Measurements from ENCODE around the gene ELP2.
"Not testable (repeated sequence)": the region's sequence is repeated elsewhere in the genome, so short reads cannot be mapped to it uniquely, and the experiment has no call there.

ELP2 gene, protein sequence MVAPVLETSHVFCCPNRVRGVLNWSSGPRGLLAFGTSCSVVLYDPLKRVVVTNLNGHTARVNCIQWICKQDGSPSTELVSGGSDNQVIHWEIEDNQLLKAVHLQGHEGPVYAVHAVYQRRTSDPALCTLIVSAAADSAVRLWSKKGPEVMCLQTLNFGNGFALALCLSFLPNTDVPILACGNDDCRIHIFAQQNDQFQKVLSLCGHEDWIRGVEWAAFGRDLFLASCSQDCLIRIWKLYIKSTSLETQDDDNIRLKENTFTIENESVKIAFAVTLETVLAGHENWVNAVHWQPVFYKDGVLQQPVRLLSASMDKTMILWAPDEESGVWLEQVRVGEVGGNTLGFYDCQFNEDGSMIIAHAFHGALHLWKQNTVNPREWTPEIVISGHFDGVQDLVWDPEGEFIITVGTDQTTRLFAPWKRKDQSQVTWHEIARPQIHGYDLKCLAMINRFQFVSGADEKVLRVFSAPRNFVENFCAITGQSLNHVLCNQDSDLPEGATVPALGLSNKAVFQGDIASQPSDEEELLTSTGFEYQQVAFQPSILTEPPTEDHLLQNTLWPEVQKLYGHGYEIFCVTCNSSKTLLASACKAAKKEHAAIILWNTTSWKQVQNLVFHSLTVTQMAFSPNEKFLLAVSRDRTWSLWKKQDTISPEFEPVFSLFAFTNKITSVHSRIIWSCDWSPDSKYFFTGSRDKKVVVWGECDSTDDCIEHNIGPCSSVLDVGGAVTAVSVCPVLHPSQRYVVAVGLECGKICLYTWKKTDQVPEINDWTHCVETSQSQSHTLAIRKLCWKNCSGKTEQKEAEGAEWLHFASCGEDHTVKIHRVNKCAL

GRCh38 chr18:36129300-36130038 lies at the start of gene ELP2, which contains the start of gene SLC39A6:
ELP2 (plus strand) TSS chr18:36129899; CDS start chr18:36129934, 35 bp downstream.
SLC39A6 (minus strand) TSS chr18:36129340; CDS start chr18:36127007, 2,333 bp downstream.
- DNase-seq, result peak; percentile 96

GRCh38 chr18:36081118-36081517 lies 48.6 kb upstream of the ELP2 start:
- DNase-seq, result not testable (repeated sequence)

- DNase-seq, result no peak
Measured at GRCh38 chr18:36083729-36084128, 46.0 kb upstream of the ELP2 start.

DNA sequence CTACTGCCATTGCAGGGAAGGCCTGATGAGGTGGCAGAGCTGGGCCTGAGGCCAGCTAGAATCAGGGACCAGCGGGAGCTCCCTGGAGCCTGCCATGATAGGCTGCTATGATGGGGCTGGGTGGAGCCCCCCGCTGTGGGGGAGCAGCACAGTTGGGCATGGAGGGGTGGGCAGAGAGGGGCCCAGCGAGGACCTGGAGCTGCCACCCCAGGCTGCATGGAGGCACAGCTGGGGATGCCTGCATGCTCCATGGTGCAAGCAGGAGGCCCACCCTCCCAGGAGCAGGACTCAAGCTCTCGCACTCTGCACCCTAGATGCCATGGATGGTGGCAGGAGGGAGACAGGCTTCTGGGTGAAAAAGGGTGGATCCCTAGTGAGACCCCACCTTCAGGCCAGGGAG lies 44.5 kb upstream of the ELP2 start:
- no peak for DNase-seq

DNA sequence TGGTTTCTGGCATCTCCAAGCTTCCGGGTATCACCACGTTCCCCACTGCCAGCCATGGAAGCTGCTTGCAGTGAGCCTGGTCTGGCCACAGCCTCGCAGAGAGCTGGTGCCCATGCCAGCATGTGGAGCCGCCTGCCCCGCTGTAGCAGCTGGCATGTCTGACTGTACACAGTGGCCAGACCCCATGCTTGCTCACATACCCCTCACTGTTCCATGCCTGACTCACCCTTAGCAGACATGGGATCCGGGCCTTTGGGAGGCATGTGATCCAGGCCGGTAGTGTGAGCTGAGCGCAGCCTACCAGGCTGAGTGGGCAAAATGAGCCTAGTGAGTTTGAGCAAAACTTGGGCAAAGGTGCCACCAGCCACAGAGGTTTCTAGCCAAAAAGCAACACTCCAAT lies 43.5 kb upstream of the ELP2 start:
- DNase-seq, result no peak

DNA sequence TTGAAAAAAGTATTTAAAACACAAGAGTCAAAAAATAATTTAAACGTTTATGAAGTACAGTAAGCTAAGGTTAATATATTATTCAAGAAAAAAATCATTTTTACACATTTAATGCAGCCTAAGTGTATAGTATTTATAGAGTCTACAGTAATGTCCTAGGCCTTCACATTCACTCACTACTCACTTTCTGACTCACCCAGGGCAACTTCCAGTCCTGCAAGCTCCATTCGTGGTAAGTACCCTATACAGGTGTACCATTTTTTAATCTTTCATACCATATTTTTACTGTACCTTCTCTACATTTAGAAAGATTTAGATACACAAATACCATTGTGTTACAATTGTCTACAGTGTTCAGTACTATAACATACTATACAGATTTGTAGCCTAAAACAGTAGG lies 41.4 kb upstream of the ELP2 start:
- DNase-seq, result no peak

DNA sequence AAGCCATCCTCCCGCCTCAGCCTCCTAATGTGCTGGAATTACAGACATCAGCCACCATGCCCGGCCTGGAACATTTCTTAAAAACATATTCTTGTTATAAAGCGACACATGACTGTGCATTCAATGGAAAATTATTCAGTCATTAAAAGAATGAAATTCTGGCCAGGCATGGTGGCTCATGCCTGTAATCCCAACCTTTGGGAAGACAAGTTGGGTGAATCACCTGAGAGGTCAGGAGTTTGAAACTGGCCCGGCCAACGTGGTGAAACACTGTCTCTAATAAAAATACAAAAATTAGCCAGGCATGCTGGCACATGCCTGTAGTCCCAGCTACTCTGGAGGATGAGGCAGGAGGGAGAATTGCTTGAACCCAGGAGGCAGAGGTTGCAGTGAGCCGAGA lies 40.7 kb upstream of the ELP2 start:
- no peak for DNase-seq

- DNase-seq, result not testable (repeated sequence)
Measured at GRCh38 chr18:36092116-36092515, 37.6 kb upstream of the ELP2 start.

GRCh38 chr18:36094431-36094830 lies 35.3 kb upstream of the ELP2 start:
- DNase-seq, result no peak

GRCh38 chr18:36095936-36096519 lies 33.7 kb upstream of the ELP2 start:
- DNase-seq, result no peak

DNA sequence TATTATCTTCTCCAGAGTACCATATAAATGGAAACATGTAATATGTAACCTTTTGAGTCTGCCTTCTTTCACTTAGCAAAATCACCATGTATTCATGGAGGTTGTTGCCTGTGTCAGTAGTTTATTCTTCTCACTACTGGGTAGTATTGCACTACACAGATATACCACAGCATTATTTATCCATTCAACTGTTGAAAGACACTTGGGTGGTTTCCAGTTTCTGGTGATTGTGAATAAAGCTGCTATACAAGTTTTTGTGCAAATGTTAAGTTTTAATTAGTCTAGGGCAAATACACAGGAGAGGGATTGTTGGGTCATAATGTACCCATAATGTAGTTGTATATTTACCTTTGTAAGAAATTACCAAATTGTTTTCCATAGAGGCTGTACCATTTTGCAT lies 32.7 kb upstream of the ELP2 start:
- no peak for DNase-seq

GRCh38 chr18:36099311-36099710 lies 30.4 kb upstream of the ELP2 start:
- no peak for DNase-seq

DNA sequence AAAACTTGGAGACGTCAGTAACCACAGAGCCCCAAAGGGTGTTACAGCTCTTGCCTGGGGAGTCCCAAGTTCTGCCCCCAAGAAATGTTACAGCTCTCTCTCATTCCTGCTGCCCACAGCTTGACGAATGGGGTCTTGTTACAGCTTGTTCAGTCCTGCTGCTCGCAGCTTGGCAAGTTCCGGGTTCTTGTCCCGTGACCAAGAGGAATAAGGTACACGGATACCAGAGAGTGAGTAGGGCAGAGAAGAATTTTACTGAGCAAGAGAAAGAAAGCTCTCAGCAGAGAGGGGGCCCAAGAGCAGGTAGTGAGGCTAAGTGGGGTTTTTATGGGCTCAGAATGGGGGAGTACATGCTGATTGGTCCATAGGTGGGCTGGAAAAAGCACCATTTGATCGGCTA lies 27.8 kb upstream of the ELP2 start:
- no peak for DNase-seq

GRCh38 chr18:36104749-36105148 lies 24.9 kb upstream of the ELP2 start:
- DNase-seq, result no peak

GRCh38 chr18:36107477-36107876 lies 22.2 kb upstream of the ELP2 start:
- no peak for DNase-seq

DNA sequence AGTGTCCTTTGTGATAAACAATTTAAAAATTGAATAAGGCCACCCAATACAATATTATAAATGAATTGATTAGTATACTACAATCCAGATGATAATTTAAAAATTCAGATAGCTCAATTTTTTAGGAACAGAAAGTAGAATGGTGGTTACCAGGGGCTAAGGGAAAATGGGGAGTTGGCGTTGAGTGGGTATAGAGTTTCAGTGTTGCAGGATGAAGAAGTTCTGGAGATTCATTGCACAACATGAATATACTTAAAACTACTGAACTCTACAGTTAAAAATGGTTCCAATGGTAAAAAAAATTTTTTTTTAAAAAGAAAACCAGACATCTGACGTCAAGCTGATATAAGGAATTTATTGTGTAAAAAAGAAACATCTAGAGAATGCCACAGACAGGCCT lies 21.5 kb upstream of the ELP2 start:
- DNase-seq, result no peak

GRCh38 chr18:36108601-36109000 lies 21.1 kb upstream of the ELP2 start:
- no peak for DNase-seq

GRCh38 chr18:36109737-36110136 lies 20.0 kb upstream of the ELP2 start:
- DNase-seq, result no peak

DNA sequence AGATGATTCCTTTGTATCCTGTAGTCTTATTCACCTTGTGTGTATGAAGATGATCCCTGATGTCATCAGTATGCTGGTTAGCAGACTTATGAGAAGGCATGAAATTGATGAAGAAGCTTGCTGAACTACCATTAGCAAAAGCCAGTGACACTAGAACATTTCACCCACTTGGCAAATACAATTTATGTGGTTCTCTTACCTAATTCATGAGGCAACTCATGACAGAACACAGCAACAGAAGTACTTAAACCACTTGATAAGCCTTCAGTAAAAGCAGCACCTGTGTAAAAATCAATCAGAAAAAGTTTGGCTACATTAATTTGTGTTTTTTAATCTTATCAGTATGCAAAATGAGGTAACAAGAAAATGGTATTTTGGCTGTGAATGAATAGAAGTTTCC lies 17.4 kb upstream of the ELP2 start:
- no peak for DNase-seq

- no peak for DNase-seq
Measured at GRCh38 chr18:36114251-36114650, 15.4 kb upstream of the ELP2 start.

- DNase-seq, result no peak
Measured at GRCh38 chr18:36114738-36115137, 15.0 kb upstream of the ELP2 start.

DNA sequence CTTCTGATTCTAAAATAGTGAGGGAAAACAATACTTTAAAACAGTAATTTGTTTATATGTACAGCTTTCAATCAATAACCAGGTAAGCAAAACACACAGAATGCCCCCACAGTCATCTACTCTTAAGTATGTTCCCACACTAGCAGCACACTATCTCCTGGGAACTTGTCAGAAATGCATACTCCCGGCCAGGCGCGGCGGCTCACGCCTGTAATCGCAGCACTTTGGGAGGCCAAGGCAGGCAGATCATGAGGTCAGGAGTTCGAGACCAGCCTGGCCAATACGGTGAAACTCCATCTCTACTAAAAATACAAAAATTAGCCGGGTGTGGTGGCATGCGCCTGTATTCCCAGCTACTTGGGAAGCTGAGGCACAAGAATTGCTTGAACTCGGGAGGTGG lies 12.9 kb upstream of the ELP2 start:
- not testable (repeated sequence) for DNase-seq

- no peak for DNase-seq
Measured at GRCh38 chr18:36120297-36120696, 9.4 kb upstream of the ELP2 start.

Measured in activated CD4-positive, CD25-positive, alpha-beta regulatory T cell treated with anti-CD3 and anti-CD28 coated beads, Interleukin-2, amount 50 U/mL, for 72 hours (primary cell).